Endothelial cell of umbilical vein (primary cell): ENCODE data around the gene IBA57. TPM values are rescaled to one million over a fixed set of nuclear protein-coding genes. Genes with fewer than 3 reads are reported as not detected.

Experiments
- BruUV-seq: library from RNA; stranded (reverse); fragments of 400-500 nt; replicated peaks from 2 replicates; lab custom pipeline; 2021; lab: Mats Ljungman, UMichigan
- CTCF ChIA-PET: fragments of 300-600, 350-600 bp; sonication (Branson Sonifier 250); formaldehyde crosslinking; loops from one replicate; lab custom pipeline; 2021; ENCODE audit warnings: antibody characterized with exemption, inconsistent platforms; lab: Charles Lee
- POLR2A ChIA-PET: fragments of 300-600, 350-600 bp; sonication (Branson Sonifier 250); formaldehyde crosslinking; loops from one replicate; lab custom pipeline; 2021; ENCODE audit warnings: antibody characterized with exemption, inconsistent platforms; lab: Charles Lee
- DNase-seq: peaks from one replicate; pipeline ENCODE4 v3.0.0-alpha.2; 2011; ENCODE audit warnings: low read depth, low spot score
- FAIRE-seq: peaks from 2 replicates; lab custom pipeline; 2011; peaks lifted over from hg19 to GRCh38; lab: Jason Lieb, UNC
- H2AFZ ChIP-seq: 2 replicates; pipeline ENCODE4 v1.6.0; 2012; ENCODE audit warnings: low read depth, low read length, control low read depth, inconsistent platforms
- H3K27ac ChIP-seq: 2 replicates; pipeline ENCODE4 v1.5.1; 2011; ENCODE audit warnings: low read depth, mild to moderate bottlenecking, control low read depth, low read length, moderate library complexity; ENCODE audit not compliant: insufficient read depth
- H3K27me3 ChIP-seq, 2 experiments: 2 replicates each; pipeline versions ENCODE4 v1.6.0 to v1.6.1; 2011; ENCODE audit warnings: low read length in 2 of 2, mixed read lengths in 1 of 2; ENCODE audit not compliant: control insufficient read depth in 2 of 2, insufficient read depth in 2 of 2
- H3K36me3 ChIP-seq, 2 experiments: 2 replicates in 1 of 2; 3 replicates in 1 of 2; pipeline ENCODE4 v1.5.1; 2011; ENCODE audit warnings: low read length in 2 of 2, mild to moderate bottlenecking in 1 of 2, moderate library complexity in 1 of 2; ENCODE audit not compliant: control insufficient read depth in 2 of 2, insufficient read depth in 2 of 2; ENCODE audit errors: extremely low read depth in 1 of 2
- H3K4me1 ChIP-seq: 3 replicates; pipeline ENCODE4 v1.5.1; 2011; ENCODE audit warnings: mild to moderate bottlenecking, low read length; ENCODE audit not compliant: control insufficient read depth, insufficient read depth; ENCODE audit errors: extremely low read depth
- H3K4me2 ChIP-seq: 2 replicates; pipeline ENCODE4 v1.6.1; 2011; ENCODE audit warnings: low read length, control low read depth, mixed read lengths; ENCODE audit not compliant: insufficient read depth
- H3K4me3 ChIP-seq, 3 experiments: fragments of 200-600 bp in 1 of 3; sonication (generic), shearing (Covaris generic) in 1 of 3; replicated peaks in 1 of 3; 2 replicates each; pipeline ENCODE4 v1.5.1; 2011 to 2016; ENCODE audit warnings: control low read depth in 3 of 3, low read length in 3 of 3, mild to moderate bottlenecking in 2 of 3, inconsistent platforms in 1 of 3, low read depth in 1 of 3, moderate library complexity in 1 of 3; ENCODE audit not compliant: insufficient read depth in 1 of 3
- H3K79me2 ChIP-seq: 2 replicates; pipeline ENCODE4 v1.6.0; 2012; ENCODE audit warnings: low read length, inconsistent platforms; ENCODE audit not compliant: control insufficient read depth, insufficient read depth
- H3K9ac ChIP-seq: replicated peaks from 2 replicates; pipeline ENCODE3; 2011; ENCODE audit warnings: low read length, control low read depth; ENCODE audit not compliant: insufficient read depth; ENCODE audit errors: extremely low read depth
- H3K9me1 ChIP-seq: replicated peaks from 3 replicates; pipeline ENCODE4 v1.6.0; 2011; ENCODE audit warnings: mild to moderate bottlenecking, low read length; ENCODE audit not compliant: control insufficient read depth, insufficient read depth; ENCODE audit errors: extremely low read depth
- H3K9me3 ChIP-seq: replicated peaks from 2 replicates; pipeline ENCODE4 v1.5.1; 2012; ENCODE audit warnings: low read length, inconsistent platforms; ENCODE audit not compliant: control insufficient read depth, insufficient read depth
- H4K20me1 ChIP-seq: replicated peaks from 2 replicates; pipeline ENCODE3; 2011; ENCODE audit warnings: mild to moderate bottlenecking, low read length; ENCODE audit not compliant: control insufficient read depth, insufficient read depth; ENCODE audit errors: extremely low read depth
- CTCF ChIP-seq, 2 donors: IDR thresholded peaks; 1 replicate in 1 of 2; 2 replicates in 1 of 2; pipeline ENCODE4 v1.5.1; 2011; ENCODE audit warnings: low read length in 2 of 2, mild to moderate bottlenecking in 2 of 2, moderate library complexity in 2 of 2, control low read depth in 1 of 2, inconsistent platforms in 1 of 2, low read depth in 1 of 2; ENCODE audit not compliant: insufficient read depth in 1 of 2; ENCODE audit errors: extremely low read depth in 1 of 2
- FOS ChIP-seq: IDR thresholded peaks from 2 replicates; pipeline ENCODE4 v1.6.1; 2011; ENCODE audit warnings: mild to moderate bottlenecking, low read length, moderate library complexity, borderline replicate concordance; ENCODE audit not compliant: insufficient read depth
- GATA2 ChIP-seq: IDR thresholded peaks from 2 replicates; pipeline ENCODE4 v1.7.0; 2011; ENCODE audit warnings: low read depth, mild to moderate bottlenecking, moderate library complexity, mixed read lengths, low read length; ENCODE audit not compliant: insufficient read length, insufficient read depth
- JUN ChIP-seq: IDR thresholded peaks from 2 replicates; pipeline ENCODE4 v1.6.1; 2011; ENCODE audit warnings: borderline replicate concordance, low read depth; ENCODE audit not compliant: insufficient read length, insufficient read depth
- MYC ChIP-seq: IDR thresholded peaks from one replicate; pipeline ENCODE4 v1.6.1; 2011; ENCODE audit warnings: mild to moderate bottlenecking, low read depth, low read length
- POLR2A ChIP-seq: IDR thresholded peaks from 2 replicates; pipeline ENCODE4 v1.6.1; 2012; ENCODE audit warnings: low read depth, mild to moderate bottlenecking, control low read depth, low read length
- POLR2AphosphoS5 ChIP-seq: IDR thresholded peaks from 2 replicates; pipeline ENCODE4 v1.6.1; 2012; ENCODE audit warnings: low read depth, mild to moderate bottlenecking, control low read depth, low read length, moderate library complexity; ENCODE audit not compliant: insufficient read depth
- dilution Hi-C: fragments of 300-500 bp; cut with MboI; formaldehyde crosslinking; loops from one replicate; pipeline ENCODE4 v1.15.0; 2019; ENCODE audit warnings: low sequenced_read_pairs; ENCODE audit not compliant: extremely low pct_ligation_motif_present
- intact Hi-C: fragments of 100-400 bp; cut with micrococcal nuclease; formaldehyde crosslinking; loops from one replicate; pipeline ENCODE4 v1.10.0; 2022
- polyA plus RNA-seq, 4 experiments: library from polyadenylated mRNA; depleted of rRNA in 3 of 4; stranded (reverse) in 3 of 4; unstranded in 1 of 4; fragments of >200 nt; gene quantifications; 2 replicates each; pipeline versions ENCODE4 v1.2.1 to v1.2.3, GENCODE V29; 2011 to 2012; ENCODE audit warnings: missing spikeins in 1 of 4
- total RNA-seq: library from RNA; stranded (reverse); gene quantifications from 2 replicates; pipeline ENCODE4 v1.2.3, GENCODE V29; 2021

The IBA57 gene
- total and polyA plus RNA-seq, 2 donors (not counting 3 experiments of a cell fraction or from before 2014, with no cell fraction given), result 3.4 to 7.7 TPM

- POLR2A ChIA-PET, result no interaction called here
- Histone ChIP-seq H3K9me1 (no peaks in the 10 kb centered on the region), H3K4me3 (no peak overlapping the region), H3K9ac (no peak overlapping the region), H3K4me1 (peaks cover 23% of the 10 kb centered on the region), H3K27ac (no peak overlapping the region), H4K20me1 (no peaks in the 10 kb centered on the region), H3K79me2 (peaks cover 50% of the 10 kb centered on the region), H3K4me2 (no peak overlapping the region), H3K9me3 (no peaks in the 10 kb centered on the region), H3K27me3 (no peaks in the 10 kb centered on the region), H3K36me3 (peaks cover 0 to 16% of the 10 kb centered on the region in 2 experiments), H2AFZ (no peak overlapping the region)
- dilution Hi-C loops, result no loop called here
- BruUV-seq, result no TSS peak
- DNase-seq (no peak), FAIRE-seq (no peak)
- TF ChIP-seq POLR2AphosphoS5 (no peak), GATA2 (no peak), CTCF (IDR thresholded peaks at IDR 0.05; ENCODE audit: extremely low read depth in 1 of 2, insufficient read depth in 1 of 2, low read depth in 1 of 2, low read length in 2 of 2) (no peak), JUN (no peak), POLR2A (no peak), FOS (no peak), MYC (no peak)
- CTCF ChIA-PET, result no interaction called here
- intact Hi-C loops, result no loop called here
Measured at GRCh38 chr1:228147151-228147693, 18.4 kb upstream of the IBA57 start.
